Astrocyte of the spinal cord (primary cell): ENCODE data around the gene CDCA7L.

Experiments
- DNase-seq: peaks from one replicate; pipeline ENCODE4 v3.0.0; 2011; ENCODE audit warnings: low read depth, low spot score
- H3K4me3 ChIP-seq: 2 replicates; pipeline ENCODE4 v1.5.1; 2011; ENCODE audit warnings: low read depth, mild to moderate bottlenecking, low read length, moderate library complexity
- in situ Hi-C: cut with HindIII; loops from 2 replicates; pipeline ENCODE4 v1.10.0; 2017; ENCODE audit warnings: low sequenced_read_pairs
- TF ChIP-seq, protein P1 (sequence below): IDR thresholded peaks from 2 replicates; pipeline ENCODE4 v1.5.1; 2012; ENCODE audit warnings: low read depth, mild to moderate bottlenecking, low read length, inconsistent platforms

CDCA7L gene

DNA sequence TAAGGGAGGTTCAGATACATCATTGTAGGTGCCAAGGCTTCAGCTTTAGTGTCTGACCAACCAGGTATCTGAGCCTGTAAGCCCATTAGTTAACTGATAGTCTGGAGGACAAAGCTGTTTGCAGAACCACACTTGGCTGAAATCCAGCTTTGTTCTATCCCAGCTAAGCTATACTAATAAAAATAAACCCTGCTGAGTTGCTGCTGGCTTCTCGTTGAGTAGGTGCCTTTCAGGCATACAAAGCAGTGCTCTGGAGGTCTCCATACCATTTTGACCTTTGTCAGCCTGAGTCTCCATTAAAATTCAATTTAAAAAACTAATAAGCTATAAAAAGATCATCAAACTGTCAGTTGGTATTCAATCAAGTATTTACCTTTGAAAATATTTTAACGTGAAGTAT lies 22.0 kb downstream of the CDCA7L start:
- no peak overlapping the region for H3K4me3 ChIP-seq
- DNase-seq, result peak; percentile 59
- TF ChIP-seq, protein P1, sequence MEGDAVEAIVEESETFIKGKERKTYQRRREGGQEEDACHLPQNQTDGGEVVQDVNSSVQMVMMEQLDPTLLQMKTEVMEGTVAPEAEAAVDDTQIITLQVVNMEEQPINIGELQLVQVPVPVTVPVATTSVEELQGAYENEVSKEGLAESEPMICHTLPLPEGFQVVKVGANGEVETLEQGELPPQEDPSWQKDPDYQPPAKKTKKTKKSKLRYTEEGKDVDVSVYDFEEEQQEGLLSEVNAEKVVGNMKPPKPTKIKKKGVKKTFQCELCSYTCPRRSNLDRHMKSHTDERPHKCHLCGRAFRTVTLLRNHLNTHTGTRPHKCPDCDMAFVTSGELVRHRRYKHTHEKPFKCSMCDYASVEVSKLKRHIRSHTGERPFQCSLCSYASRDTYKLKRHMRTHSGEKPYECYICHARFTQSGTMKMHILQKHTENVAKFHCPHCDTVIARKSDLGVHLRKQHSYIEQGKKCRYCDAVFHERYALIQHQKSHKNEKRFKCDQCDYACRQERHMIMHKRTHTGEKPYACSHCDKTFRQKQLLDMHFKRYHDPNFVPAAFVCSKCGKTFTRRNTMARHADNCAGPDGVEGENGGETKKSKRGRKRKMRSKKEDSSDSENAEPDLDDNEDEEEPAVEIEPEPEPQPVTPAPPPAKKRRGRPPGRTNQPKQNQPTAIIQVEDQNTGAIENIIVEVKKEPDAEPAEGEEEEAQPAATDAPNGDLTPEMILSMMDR, result no peak
- in situ Hi-C loops, result no loop called here

DNA sequence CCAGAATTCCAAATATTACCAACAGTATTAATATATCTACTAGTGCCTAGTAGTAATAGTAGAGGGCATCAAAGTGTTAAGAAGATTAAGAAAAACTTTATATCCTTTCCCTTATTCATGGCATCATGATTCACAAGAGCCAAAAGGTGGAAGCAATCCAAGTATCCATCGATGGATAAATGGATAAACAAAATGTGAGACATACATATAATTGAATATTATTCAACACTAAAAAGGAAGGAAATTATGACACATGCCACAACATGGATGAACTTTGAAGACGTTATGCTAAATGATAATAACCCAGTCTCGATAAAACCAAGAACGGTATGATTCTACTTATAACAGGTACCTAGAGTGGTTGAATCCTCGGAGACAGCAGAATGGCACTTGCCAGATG lies 23.1 kb downstream of the CDCA7L start:
- no peak overlapping the region for H3K4me3 ChIP-seq
- no peak for DNase-seq
- TF ChIP-seq, protein P1, result no peak
- in situ Hi-C loops, result no loop called here

DNA sequence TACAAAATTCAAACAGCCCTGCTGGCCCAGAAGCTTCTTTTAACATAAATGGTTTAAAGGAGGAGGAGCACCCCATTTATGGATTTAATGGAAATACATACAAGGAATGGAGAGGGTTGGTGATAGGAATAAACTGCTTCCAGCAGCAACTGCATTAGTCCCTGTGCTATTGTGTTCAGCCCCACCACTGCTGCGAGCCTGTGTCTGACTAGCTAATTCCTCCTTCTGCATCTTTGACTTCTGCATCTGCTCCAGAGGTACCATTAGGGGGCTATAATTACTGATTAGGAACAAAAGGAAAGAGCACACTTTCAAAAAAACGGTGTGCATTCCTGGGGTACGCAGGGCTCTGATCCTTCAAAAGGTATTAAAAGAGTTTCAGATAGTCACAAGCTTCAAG lies 24.8 kb downstream of the CDCA7L start:
- in situ Hi-C loops, result no loop called here
- TF ChIP-seq, protein P1, result no peak
- no peak overlapping the region for H3K4me3 ChIP-seq
- no peak for DNase-seq

DNA sequence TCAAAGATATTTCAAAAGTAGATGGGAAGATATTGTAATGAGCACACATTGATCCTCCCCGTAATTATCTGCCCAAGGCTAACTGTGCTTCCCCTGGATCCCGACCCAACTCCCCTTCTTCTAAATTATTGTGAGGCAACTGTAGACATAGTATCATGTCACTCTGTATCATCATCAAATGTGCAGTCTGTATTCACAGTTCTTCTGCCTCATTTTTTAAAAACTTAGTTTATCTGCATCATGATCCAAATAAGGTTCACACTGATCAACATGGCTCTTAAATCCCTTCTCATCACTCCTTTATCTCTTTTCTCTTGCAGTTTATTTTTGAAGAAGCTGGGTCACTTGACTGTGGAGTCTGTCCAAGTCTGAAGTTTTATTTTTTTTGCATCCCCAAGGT lies 27.5 kb downstream of the CDCA7L start:
- no peak overlapping the region for H3K4me3 ChIP-seq
- in situ Hi-C loops, result no loop called here
- TF ChIP-seq, protein P1, result no peak

DNA sequence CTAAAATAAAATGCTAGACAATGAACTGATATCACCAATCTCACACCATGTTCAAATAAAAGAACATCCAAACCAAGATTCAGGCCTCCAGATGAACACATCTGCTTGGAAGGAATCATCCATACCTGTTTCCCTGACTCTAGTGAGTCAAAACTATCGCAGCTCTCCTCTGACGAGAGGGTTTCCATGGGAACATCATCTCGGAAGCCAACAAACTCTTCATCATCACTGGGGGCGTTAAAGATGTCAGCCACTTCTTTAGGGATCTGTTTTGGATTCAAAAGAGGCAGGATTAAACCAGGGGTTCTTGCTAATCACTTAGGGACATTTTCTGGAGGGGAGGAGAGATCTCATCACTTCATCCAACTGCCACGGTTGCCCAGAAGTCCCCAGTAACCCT lies 29.1 kb downstream of the CDCA7L start:
- TF ChIP-seq, protein P1, result no peak
- in situ Hi-C loops, result no loop called here
- no peak overlapping the region for H3K4me3 ChIP-seq
- no peak for DNase-seq

More for the DNA sequence above, 27.5 kb downstream of the CDCA7L start:
- DNase-seq, result no peak

DNA sequence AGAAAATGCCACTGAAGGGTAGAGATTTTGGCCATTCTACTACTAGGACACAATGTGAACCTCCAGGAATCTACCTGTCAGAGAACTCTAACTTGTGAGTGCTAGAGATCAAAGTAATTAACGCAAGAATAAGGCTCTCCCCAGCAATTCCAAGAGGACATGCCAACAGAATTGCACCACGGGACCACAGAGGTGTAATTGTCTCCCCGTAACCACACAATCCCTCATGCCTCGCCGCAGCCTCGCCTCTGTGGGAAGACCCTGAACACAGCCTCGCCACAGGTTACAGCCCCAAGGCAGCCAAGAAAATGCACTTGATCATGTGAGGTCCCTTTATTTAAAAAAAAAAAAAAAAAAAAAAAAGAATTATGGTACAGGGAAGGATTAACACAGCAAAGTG lies 29.5 kb downstream of the CDCA7L start:
- no peak for DNase-seq
- H3K4me3 ChIP-seq, result no peak overlapping the region
- in situ Hi-C loops, result no loop called here
- TF ChIP-seq, protein P1, result no peak

DNA sequence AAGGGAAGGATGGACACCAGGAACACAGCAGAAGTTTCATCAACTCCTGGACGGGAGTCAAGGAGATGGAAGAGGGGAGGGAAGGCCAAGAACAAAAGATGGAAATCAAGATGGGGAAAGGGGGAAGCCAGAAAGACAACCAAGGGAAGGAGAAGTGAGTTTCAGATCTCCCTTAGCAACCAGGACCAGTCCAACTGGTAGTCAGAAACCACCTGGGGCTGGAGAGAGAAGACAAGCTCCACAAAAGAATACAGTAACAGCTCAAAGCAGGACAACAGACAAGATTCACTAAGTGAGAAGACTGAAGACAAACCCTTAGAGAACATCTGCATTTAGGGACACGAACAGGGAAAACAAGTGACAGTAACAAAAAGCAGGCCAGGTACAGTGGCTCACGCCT lies 30.6 kb downstream of the CDCA7L start:
- TF ChIP-seq, protein P1, result no peak

More for the DNA sequence above, 30.6 kb downstream of the CDCA7L start:
- H3K4me3 ChIP-seq, result no peak overlapping the region
- no peak for DNase-seq
- in situ Hi-C loops, result no loop called here
